GM19324 (cell line): ENCODE measurements around the gene CDS2.
A peak's percentile ranks its signal among the peaks of the same experiment; 100 is the strongest.

Experiments
- ATAC-seq: cut with Tn5 transposase; IDR thresholded peaks from one replicate; pipeline ENCODE4 v1.9.1; 2021; ENCODE audit warnings: mild to moderate bottlenecking, moderate library complexity; ENCODE audit not compliant: unreplicated experiment, low FRiP score

CDS2 gene

GRCh38 chr20:5118220-5119142 lies 8.3 kb upstream of the CDS2 start:
- no peak for ATAC-seq

DNA sequence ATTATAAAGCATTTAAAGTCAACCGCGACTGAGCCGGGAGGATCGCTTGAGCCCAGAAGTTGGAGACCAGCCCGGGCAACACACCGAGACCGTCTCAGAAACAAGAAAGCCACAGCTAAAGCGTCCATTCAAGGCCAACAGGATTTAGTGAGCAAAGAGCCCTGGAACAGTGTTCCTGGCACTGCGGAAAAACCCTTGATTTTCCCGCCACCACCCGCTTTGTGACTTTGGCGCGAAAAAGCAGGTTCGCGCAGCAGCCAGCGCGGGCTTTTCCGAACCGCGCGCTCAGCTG lies 7.7 kb upstream of the CDS2 start:
- no peak for ATAC-seq

- peak; percentile 98 for ATAC-seq
Observed at GRCh38 chr20:5119435-5120184, 7.2 kb upstream of the CDS2 start, which contains the start of gene PCNA. TSS of gene PCNA (minus strand) at chr20:5119958. CDS start at chr20:5119798, 160 bp downstream.

- no peak for ATAC-seq
Observed at GRCh38 chr20:5120185-5120476, 6.7 kb upstream of the CDS2 start.

GRCh38 chr20:5122873-5123260 lies 3.9 kb upstream of the CDS2 start:
- ATAC-seq: no peak

DNA sequence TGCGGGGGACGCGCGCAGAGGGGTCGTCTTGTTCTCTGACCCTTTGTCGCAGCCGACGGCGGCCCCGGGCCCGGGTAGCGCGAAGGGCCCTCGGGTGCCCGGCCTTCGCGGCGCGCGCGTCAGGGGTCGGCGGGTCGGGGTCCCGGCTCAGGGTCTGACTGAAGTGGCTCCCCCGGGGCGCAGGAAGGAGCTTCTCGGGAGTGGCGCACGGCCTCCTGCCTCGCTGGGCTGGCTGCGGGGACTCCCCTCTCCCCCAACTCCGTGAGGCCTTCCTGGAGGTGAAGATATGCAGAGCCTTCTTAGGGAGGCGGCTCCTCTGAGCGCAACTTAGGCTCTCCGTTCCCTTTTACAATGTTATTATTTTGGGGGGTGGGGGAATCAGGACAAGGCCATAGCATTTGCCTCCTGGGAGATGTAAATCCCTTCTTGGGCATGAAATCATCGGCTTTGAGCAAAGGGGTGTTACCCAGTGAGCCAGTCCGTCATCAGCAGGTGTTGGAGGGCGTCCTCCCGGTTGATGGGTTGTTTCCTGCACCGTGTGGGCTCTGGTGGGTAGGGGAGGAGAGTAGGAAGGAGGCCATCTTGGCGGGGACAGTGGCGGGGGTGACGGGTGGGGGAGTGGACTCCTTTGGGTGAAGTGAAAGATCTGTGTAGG lies 523 bp downstream of the CDS2 start:
- peak; percentile 15 for ATAC-seq

DNA sequence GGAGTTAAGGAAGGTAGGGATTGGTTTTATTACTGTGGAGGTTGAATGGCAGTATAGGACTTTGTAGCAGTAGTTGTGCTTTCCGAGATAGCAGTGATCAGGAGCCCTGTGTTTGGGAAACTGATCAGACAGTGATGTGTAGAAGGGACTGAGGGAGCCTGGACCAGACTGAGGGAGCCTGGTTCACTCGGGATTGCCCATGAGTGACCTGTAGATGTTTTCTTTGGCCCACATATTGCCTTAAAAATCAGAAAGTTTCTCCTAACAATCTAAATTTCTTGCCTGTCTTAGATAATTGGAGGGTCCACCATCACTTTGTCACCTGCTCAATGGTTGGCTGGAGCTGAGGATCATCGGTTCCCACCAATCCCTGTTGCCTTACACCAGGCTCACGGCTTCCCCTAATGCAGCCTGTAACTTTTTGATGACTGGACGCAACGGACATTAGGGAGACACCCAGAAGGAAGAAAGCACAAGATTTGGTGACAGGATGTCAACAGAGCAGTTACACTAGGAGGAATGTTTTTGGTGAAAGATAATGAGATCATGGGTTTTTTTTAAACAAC lies 1.1 kb downstream of the CDS2 start:
- ATAC-seq: no peak

DNA sequence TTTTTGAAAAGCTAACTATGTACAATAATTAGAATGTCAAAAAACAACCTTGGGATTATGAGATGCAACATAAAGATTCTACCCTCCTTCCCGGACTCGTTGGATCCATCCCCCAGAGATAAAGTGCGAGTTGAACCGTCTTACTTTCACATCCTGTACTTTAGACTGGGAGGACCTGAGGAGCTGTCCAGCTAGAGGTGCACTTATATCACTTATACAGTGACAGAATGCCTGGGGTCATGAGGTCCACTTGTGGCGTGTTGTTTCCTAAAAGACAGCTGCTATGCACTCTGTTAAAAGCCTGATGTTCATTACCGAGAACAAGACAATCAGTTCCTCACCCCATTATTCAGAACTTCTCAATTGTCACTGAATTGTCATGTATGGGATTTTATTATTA lies 2.1 kb downstream of the CDS2 start:
- ATAC-seq: no peak

DNA sequence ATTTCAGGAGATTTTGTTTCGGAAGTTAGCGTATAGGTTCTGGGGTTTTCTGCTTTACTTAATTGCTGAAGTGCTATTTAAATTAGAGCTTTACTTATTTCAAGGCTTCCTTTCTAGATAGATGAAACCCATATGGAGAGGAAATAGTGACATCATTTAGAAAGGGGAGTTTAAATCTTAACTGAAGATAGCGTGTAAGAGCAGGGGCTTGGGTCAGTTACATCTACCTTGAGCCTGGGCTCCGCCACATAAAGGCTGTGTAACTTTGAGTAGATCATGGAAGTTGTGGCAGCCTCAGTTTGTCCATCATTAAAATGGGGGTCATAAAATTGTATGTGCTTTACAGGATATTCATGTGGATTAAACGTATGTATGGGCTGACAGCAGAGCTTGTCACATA lies 4.7 kb downstream of the CDS2 start:
- ATAC-seq: no peak

DNA sequence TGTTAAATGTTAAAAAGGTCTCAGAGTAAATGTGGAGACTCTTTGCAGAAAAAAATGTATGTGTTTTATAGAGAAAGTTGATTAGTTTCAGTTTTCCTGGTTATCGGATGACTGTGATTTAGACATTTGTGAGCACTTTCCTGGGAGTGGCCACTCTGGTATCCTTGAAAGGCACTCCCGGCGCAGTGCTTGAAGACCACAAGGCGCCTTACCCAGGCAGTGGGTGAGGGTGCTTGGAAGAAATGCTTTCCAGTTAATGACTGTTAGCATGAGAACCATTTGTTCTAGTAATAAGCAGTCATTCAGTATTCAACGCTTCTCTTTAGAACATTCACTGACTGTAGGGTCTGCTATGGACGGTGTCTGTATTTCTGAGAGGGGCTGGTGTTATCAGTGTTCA lies 7.2 kb downstream of the CDS2 start:
- no peak for ATAC-seq

- ATAC-seq: no peak
Observed at GRCh38 chr20:5135363-5136012, 8.7 kb downstream of the CDS2 start.

- no peak for ATAC-seq
Observed at GRCh38 chr20:5136096-5136495, 9.3 kb downstream of the CDS2 start.

GRCh38 chr20:5140195-5140594 lies 13.4 kb downstream of the CDS2 start:
- no peak for ATAC-seq

GRCh38 chr20:5141615-5142014 lies 14.8 kb downstream of the CDS2 start:
- no peak for ATAC-seq

- ATAC-seq: no peak
Observed at GRCh38 chr20:5143851-5144250, 17.0 kb downstream of the CDS2 start.

GRCh38 chr20:5145365-5146098 lies 18.7 kb downstream of the CDS2 start:
- ATAC-seq: no peak

DNA sequence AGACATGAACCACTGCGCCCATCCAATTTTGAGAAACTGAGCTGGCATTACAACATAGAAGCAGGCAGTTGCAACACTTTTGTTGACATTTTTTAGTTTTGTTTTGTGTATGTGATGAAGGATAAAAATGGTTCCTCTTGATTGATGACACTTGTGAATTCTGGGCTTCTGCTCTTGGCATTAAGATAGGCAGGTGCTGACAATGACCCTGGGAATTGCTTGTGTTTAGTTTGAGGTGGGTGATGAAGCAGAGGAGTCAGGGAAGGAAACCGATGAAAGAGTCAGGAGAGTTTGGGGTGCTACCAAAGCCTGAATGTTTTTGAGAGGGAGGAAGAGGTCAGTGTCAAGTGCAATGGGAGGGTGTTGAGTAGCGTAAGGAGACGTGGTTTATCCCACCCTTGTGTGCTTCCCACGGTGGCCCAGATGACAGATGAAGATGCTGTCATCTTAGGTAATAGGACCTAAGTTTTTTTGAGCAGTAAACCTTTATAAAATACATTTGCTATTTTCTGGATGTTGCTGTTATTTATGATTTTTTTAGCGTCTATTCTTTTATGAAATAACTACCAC lies 19.4 kb downstream of the CDS2 start:
- no peak for ATAC-seq

DNA sequence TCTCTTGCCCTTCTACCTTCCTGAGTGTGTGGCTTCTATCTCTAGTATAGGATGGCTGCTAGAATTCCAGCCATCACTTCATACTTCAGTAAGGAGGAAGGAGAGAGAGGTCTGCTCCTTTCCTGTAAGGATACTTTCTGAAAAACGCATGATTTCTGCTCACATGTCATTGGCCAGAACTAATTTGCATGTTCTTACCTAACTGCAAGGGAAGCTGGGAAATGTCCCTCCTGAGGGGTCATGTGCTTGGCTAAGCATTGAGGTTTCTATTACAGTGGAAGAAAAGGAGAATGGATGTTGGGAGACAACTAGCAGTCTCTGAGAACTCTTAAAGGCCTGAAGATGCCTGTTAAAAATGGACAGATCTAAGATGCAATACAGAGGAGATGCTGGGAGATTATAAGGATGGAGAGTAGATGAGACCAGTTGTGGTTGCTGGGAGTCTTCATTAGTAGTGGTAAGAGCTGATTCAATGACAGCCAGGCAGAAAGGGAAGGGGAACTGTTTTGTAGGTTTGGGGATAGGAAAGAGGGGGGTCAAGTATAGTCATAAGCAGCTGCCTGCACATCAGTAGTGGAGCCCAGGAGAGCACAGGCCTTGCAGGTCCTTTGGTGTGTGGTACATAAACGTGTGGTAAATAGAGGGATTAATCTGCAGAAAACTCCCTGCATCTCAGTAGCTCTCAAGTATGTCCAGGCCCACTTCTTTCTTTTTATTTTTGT lies 20.2 kb downstream of the CDS2 start:
- no peak for ATAC-seq

- ATAC-seq: no peak
Observed at GRCh38 chr20:5148581-5148980, 21.8 kb downstream of the CDS2 start.
